Natural killer cell (primary cell): ENCODE results near the gene LAP3. TPM values are rescaled to one million over a fixed set of nuclear protein-coding genes. Genes with fewer than 3 reads are reported as not detected.

Source experiments
- ATAC-seq, 3 donors: fragments of 150-1000 bp in 2 of 3; fragments of 200-7000 bp in 1 of 3; cut with Tn5 transposase; 1 replicate in 1 of 3; 2 replicates in 2 of 3; pipeline ENCODE4 v1.10.0; 2021; ENCODE audit warnings: mild to moderate bottlenecking in 2 of 3, moderate library complexity in 2 of 3
- DNase-seq, 2 donors: peaks; one replicate each; pipeline versions ENCODE4 v3.0.0 to v3.0.0-alpha.2; 2013 to 2021; ENCODE audit warnings: mixed read lengths in 1 of 2
- H3K27ac ChIP-seq: one replicate; pipeline ENCODE4 v1.5.1; 2013; ENCODE audit warnings: mild to moderate bottlenecking, low read length
- H3K27me3 ChIP-seq: one replicate; pipeline ENCODE4 v1.6.1; 2013; ENCODE audit warnings: low read length; ENCODE audit not compliant: control insufficient read depth, insufficient read depth
- H3K36me3 ChIP-seq: one replicate; pipeline ENCODE4 v1.6.1; 2013; ENCODE audit warnings: low read length; ENCODE audit not compliant: control insufficient read depth, insufficient read depth
- H3K4me1 ChIP-seq: one replicate; pipeline ENCODE4 v1.6.1; 2013; ENCODE audit warnings: low read length; ENCODE audit not compliant: control insufficient read depth, insufficient read depth
- H3K4me3 ChIP-seq: one replicate; pipeline ENCODE4 v1.5.1; 2013; ENCODE audit warnings: low read length
- H3K9me3 ChIP-seq: one replicate; pipeline ENCODE4 v1.6.1; 2013; ENCODE audit warnings: low read length; ENCODE audit not compliant: control insufficient read depth, insufficient read depth
- H3K27ac Mint-ChIP-seq, 2 donors: one replicate each; pipeline ENCODE4 v1.8.0; 2022; ENCODE audit warnings: mild to moderate bottlenecking in 2 of 2, mixed read lengths in 2 of 2, moderate library complexity in 1 of 2
- H3K27me3 Mint-ChIP-seq, 2 donors: one replicate each; pipeline ENCODE4 v1.8.0; 2022; ENCODE audit warnings: low read depth in 2 of 2, mixed read lengths in 2 of 2
- H3K36me3 Mint-ChIP-seq: one replicate; pipeline ENCODE4 v1.8.0; 2022; ENCODE audit warnings: mixed read lengths
- H3K4me1 Mint-ChIP-seq, 2 donors: one replicate each; pipeline ENCODE4 v1.8.0; 2022; ENCODE audit warnings: mixed read lengths in 2 of 2
- H3K4me3 Mint-ChIP-seq: one replicate; pipeline ENCODE4 v1.8.0; 2022; ENCODE audit warnings: mild to moderate bottlenecking, moderate library complexity, mixed read lengths
- H3K9me3 Mint-ChIP-seq, 2 donors: one replicate each; pipeline ENCODE4 v1.8.0; 2022; ENCODE audit warnings: mixed read lengths in 2 of 2
- WGBS: methylation state at CpG from one replicate; pipeline ENCODE4 v1.1.7; 2013; ENCODE audit warnings: missing lambda C conversion rate; ENCODE audit not compliant: insufficient coverage; 5-methylcytosine and 5-hydroxymethylcytosine counted together
- intact Hi-C: fragments of 100-400 bp; cut with micrococcal nuclease; formaldehyde crosslinking; loops from one replicate; pipeline ENCODE4 v1.14.2; 2022
- total RNA-seq, 4 donors: library from RNA; stranded (reverse); fragments of 120-200 nt in 1 of 4; gene quantifications; one replicate each; pipeline versions ENCODE4 v1.2.3 to v1.2.4, GENCODE V29; 2013 to 2022
- TF ChIP-seq, protein P1 (sequence below): fragments of 200-600 bp; IDR thresholded peaks from one replicate; pipeline ENCODE4 v1.8.0; 2022; ENCODE audit warnings: antibody characterized with exemption

LAP3 gene
- total RNA-seq, 3 donors from 2014 or later (not counting 1 experiment from before 2014, with no cell fraction given): 68.2 to 76.1 (median 71.6) TPM

DNA sequence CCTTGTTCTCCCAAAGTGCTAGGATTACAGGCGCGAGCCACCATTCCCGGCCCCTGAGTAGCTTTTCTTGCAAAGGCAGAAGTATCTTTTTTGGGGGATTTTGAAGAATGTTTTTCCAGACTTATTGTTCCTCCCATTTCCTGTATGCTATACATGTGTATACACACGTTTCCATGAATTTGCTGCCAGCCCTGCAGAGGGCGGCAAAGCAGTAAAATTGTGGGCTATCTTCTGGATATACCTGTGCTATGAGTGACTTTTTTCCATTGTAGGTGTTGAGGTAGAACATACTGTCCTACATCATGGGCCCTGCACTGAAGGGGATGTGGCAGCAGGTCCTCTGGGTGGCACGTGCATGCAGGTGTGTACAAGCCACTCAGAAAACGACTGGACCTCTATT, 20.5 kb downstream of the LAP3 start:
- Mint-ChIP-seq H3K27me3 (no peaks in the 10 kb centered on the region), H3K4me3 (no peak overlapping the region), H3K9me3 (no peaks in the 10 kb centered on the region), H3K36me3 (peaks cover 13% of the 10 kb centered on the region), H3K27ac (no peak overlapping the region), H3K4me1 (no peaks in the 10 kb centered on the region)
- ATAC-seq (no peak), DNase-seq (no peak)
- TF ChIP-seq, protein P1, sequence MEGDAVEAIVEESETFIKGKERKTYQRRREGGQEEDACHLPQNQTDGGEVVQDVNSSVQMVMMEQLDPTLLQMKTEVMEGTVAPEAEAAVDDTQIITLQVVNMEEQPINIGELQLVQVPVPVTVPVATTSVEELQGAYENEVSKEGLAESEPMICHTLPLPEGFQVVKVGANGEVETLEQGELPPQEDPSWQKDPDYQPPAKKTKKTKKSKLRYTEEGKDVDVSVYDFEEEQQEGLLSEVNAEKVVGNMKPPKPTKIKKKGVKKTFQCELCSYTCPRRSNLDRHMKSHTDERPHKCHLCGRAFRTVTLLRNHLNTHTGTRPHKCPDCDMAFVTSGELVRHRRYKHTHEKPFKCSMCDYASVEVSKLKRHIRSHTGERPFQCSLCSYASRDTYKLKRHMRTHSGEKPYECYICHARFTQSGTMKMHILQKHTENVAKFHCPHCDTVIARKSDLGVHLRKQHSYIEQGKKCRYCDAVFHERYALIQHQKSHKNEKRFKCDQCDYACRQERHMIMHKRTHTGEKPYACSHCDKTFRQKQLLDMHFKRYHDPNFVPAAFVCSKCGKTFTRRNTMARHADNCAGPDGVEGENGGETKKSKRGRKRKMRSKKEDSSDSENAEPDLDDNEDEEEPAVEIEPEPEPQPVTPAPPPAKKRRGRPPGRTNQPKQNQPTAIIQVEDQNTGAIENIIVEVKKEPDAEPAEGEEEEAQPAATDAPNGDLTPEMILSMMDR: no peak
- WGBS: 93% methylated on average over 7 of the region's 7 CpGs
- Histone ChIP-seq H3K4me1 (no peaks in the 10 kb centered on the region), H3K27ac (no peak overlapping the region), H3K36me3 (peaks cover 60% of the 10 kb centered on the region), H3K9me3 (no peaks in the 10 kb centered on the region), H3K27me3 (no peaks in the 10 kb centered on the region), H3K4me3 (no peak overlapping the region)
- intact Hi-C loops: no loop called here

DNA sequence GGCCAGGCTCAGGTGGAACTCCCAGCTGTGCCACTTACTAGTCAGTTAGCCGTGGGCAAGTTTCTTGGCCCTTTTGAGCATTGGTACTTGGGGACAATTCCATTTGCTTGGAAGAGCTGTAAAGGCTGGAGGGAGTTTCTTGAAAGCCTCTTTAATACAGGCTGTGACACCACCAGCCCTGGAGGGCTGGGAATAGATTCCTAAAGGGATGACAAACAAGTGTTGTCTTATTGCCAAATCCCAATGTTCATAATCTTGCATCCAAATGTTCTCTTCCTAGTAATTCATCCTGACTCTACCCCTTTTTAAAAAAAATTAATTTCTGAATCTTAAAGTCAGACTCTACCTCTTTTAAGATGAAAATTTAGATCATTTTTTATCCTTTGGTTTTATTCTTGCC, 22.8 kb downstream of the LAP3 start:
- H3K4me1 Mint-ChIP-seq: no peaks in the 10 kb centered on the region
- peaks cover 13% of the 10 kb centered on the region for H3K36me3 Mint-ChIP-seq
- DNase-seq (no peak), ATAC-seq (no peak)
- H3K27ac Mint-ChIP-seq: no peak overlapping the region
- WGBS: 100% methylated on average over 1 of the region's 1 CpG
- Histone ChIP-seq H3K36me3 (peaks cover 56% of the 10 kb centered on the region), H3K4me1 (no peaks in the 10 kb centered on the region), H3K9me3 (no peaks in the 10 kb centered on the region), H3K27me3 (no peaks in the 10 kb centered on the region), H3K4me3 (no peak overlapping the region), H3K27ac (no peak overlapping the region)
- H3K4me3 Mint-ChIP-seq: no peak overlapping the region
- TF ChIP-seq, protein P1: no peak
- intact Hi-C loops: no loop called here
- H3K27me3 Mint-ChIP-seq: no peaks in the 10 kb centered on the region
- no peaks in the 10 kb centered on the region for H3K9me3 Mint-ChIP-seq

DNA sequence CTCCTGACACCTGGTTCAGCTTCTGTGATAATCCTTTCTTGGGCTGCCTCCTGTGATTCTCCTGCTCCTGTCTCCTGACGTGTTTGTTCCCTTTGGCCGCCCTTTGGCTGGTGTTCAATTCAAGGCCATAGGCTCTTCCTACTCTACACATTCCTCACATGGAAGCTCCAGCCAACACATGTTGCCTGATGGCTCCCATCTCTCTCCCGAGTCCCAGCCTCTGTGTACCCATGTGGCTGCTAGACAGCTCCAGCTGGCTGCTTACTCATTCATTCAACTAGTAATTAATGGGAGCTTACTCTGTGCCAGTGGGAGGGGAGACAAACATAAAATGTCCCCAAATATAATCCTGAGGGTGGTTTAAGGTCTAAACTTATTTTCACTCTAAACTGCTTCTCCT, 28.2 kb downstream of the LAP3 start:
- no peaks in the 10 kb centered on the region for H3K27me3 Mint-ChIP-seq
- peaks cover 45% of the 10 kb centered on the region for H3K36me3 ChIP-seq
- intact Hi-C loops: no loop called here
- H3K4me1 ChIP-seq: no peaks in the 10 kb centered on the region
- H3K4me3 Mint-ChIP-seq: no peak overlapping the region
- DNase-seq (no peak), ATAC-seq (no peak)
- TF ChIP-seq, protein P1: no peak
- no peaks in the 10 kb centered on the region for H3K4me1 Mint-ChIP-seq
- H3K9me3 ChIP-seq: no peaks in the 10 kb centered on the region
- peaks cover 21% of the 10 kb centered on the region for H3K36me3 Mint-ChIP-seq
- no peak overlapping the region for H3K27ac Mint-ChIP-seq
- 95% methylated on average over 3 of the region's 3 CpGs for WGBS
- H3K27me3 ChIP-seq: no peaks in the 10 kb centered on the region
- H3K9me3 Mint-ChIP-seq: no peaks in the 10 kb centered on the region
- H3K27ac ChIP-seq: no peak overlapping the region
- no peak overlapping the region for H3K4me3 ChIP-seq

DNA sequence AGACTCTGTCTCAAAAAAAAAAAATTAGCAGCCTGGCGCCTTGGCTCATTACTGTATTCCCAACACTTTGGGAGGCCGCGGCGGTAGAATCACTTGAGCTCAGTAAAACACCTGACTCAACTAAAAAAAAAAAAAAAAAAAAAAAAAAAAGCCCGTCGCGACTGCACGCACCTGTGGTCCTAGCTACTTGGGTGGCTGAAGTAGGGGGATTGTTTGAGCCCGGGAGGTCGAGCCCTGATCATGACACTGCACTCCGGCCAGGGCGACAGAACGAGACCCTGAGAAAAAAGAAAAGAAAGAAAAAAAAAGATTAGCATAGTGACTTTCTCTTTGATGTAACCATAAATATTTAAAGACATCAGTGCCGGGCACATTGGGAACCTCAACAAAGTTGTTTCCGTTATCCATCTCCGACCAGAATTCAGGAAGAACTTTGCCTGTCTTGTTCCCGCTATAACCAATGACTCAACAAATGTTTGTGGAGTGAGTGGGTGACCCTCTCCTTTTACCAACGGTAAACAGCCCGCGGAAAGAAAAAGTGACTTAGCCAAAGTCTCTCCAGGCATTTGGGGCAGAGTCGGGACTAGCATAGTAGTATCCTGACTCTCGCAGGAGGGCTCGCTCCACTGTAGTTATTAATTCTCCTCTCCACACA, 36.9 kb downstream of the LAP3 start:
- Mint-ChIP-seq H3K4me3 (peak overlapping the region; percentile 98), H3K27me3 (no peaks in the 10 kb centered on the region), H3K4me1 (peaks cover 28 to 29% of the 10 kb centered on the region in 2 donors), H3K27ac (peak overlapping the region; percentile 97 to 98), H3K36me3 (peaks cover 9% of the 10 kb centered on the region), H3K9me3 (no peaks in the 10 kb centered on the region)
- peak overlapping the region; percentile 96 for H3K4me3 ChIP-seq
- peak overlapping the region; percentile 85 for H3K27ac ChIP-seq
- ATAC-seq (peak; percentile 60 to 66 (median 63)), DNase-seq (peak in 1 of 2 donors; percentile 60)
- no peaks in the 10 kb centered on the region for H3K27me3 ChIP-seq
- H3K36me3 ChIP-seq: peaks cover 4% of the 10 kb centered on the region
- H3K4me1 ChIP-seq: peaks cover 28% of the 10 kb centered on the region
- no peaks in the 10 kb centered on the region for H3K9me3 ChIP-seq
- 4% methylated on average over 19 of the region's 23 CpGs for WGBS
- TF ChIP-seq, protein P1: no peak
- intact Hi-C loops: loop anchor here (1.0 kb wide), 2 partner anchors 37 to 196 kb away; partner anchors contain the start of genes DCAF16, LAP3 and NCAPG
